Measurements from ENCODE around the gene MED13L.

GRCh38 chr12:116000252-116000651 is 277.2 kb downstream of the MED13L start:
- TF ChIP-seq TARDBP (IDR thresholded peaks at IDR 0.05) (no peak), BHLHE40 (IDR thresholded peaks at IDR 0.05; ENCODE audit: borderline replicate concordance) (no peak), FOXK2 (IDR thresholded peaks at IDR 0.05) (no peak), NFRKB (IDR thresholded peaks at IDR 0.05) (no peak), PKNOX1 (IDR thresholded peaks at IDR 0.05) (no peak), SUZ12 (IDR thresholded peaks at IDR 0.05) (no peak), SP1 (IDR thresholded peaks at IDR 0.05) (no peak), L3MBTL2 (conservative IDR thresholded peaks at IDR 0.05) (no peak)

Data from HEK293T (cell line).